Middle frontal gyrus (tissue), 1 donor: ENCODE measurements around the gene EHBP1L1.
A peak's percentile ranks its signal among the peaks of the same experiment; 100 is the strongest.

Experiments
- DNase-seq: peaks from one replicate; pipeline ENCODE4 v3.0.0-alpha.2; 2015; ENCODE audit warnings: low spot score; ENCODE audit errors: extremely low spot score

The EHBP1L1 gene

GRCh38 chr11:65592858-65593517, 17.1 kb downstream of the EHBP1L1 start:
- no peak for DNase-seq

GRCh38 chr11:65593518-65594414, 17.9 kb downstream of the EHBP1L1 start:
- DNase-seq, result no peak

GRCh38 chr11:65595131-65595530, 19.3 kb downstream of the EHBP1L1 start:
- DNase-seq, result no peak

GRCh38 chr11:65595543-65596281, 19.9 kb downstream of the EHBP1L1 start, which contains the start of gene KCNK7:
Gene KCNK7 (minus strand): TSS chr11:65595800. CDS start chr11:65595772, 28 bp downstream.
- DNase-seq, result no peak

- no peak for DNase-seq
These were observed 20.7 kb downstream of the EHBP1L1 start for GRCh38 chr11:65596520-65596919.

GRCh38 chr11:65598258-65598699, 22.4 kb downstream of the EHBP1L1 start:
- DNase-seq, result no peak

- no peak for DNase-seq
These were observed 23.5 kb downstream of the EHBP1L1 start for GRCh38 chr11:65599216-65599954.

- no peak for DNase-seq
These were observed 24.0 kb downstream of the EHBP1L1 start for GRCh38 chr11:65599955-65600246.

GRCh38 chr11:65604258-65604657, 28.4 kb downstream of the EHBP1L1 start:
- no peak for DNase-seq

GRCh38 chr11:65606876-65607613, 31.2 kb downstream of the EHBP1L1 start:
- peak; percentile 87 for DNase-seq

GRCh38 chr11:65607614-65608426, 32.0 kb downstream of the EHBP1L1 start:
- no peak for DNase-seq

- DNase-seq, result no peak
These were observed 33.4 kb downstream of the EHBP1L1 start for GRCh38 chr11:65609229-65609628.

- no peak for DNase-seq
These were observed 33.8 kb downstream of the EHBP1L1 start for GRCh38 chr11:65609665-65610064.

- no peak for DNase-seq
These were observed 34.6 kb downstream of the EHBP1L1 start for GRCh38 chr11:65610404-65610803.

- peak; percentile 63 for DNase-seq
These were observed 35.3 kb downstream of the EHBP1L1 start for GRCh38 chr11:65611028-65611757.

- DNase-seq, result no peak
These were observed 36.1 kb downstream of the EHBP1L1 start for GRCh38 chr11:65611758-65612603.

- DNase-seq, result no peak
These were observed 36.8 kb downstream of the EHBP1L1 start for GRCh38 chr11:65612691-65613090.
